Natural killer cell (primary cell): ENCODE measurements around the gene DHX36. TPM values are rescaled to one million over a fixed set of nuclear protein-coding genes. Genes with fewer than 3 reads are reported as not detected.

Source experiments
- ATAC-seq, 3 donors: fragments of 150-1000 bp in 2 of 3; fragments of 200-7000 bp in 1 of 3; cut with Tn5 transposase; 1 replicate in 1 of 3; 2 replicates in 2 of 3; pipeline ENCODE4 v1.10.0; 2021; ENCODE audit warnings: mild to moderate bottlenecking in 2 of 3, moderate library complexity in 2 of 3
- DNase-seq, 2 donors: peaks; one replicate each; pipeline versions ENCODE4 v3.0.0 to v3.0.0-alpha.2; 2013 to 2021; ENCODE audit warnings: mixed read lengths in 1 of 2
- H3K27ac ChIP-seq: one replicate; pipeline ENCODE4 v1.5.1; 2013; ENCODE audit warnings: mild to moderate bottlenecking, low read length
- H3K27me3 ChIP-seq: one replicate; pipeline ENCODE4 v1.6.1; 2013; ENCODE audit warnings: low read length; ENCODE audit not compliant: control insufficient read depth, insufficient read depth
- H3K36me3 ChIP-seq: one replicate; pipeline ENCODE4 v1.6.1; 2013; ENCODE audit warnings: low read length; ENCODE audit not compliant: control insufficient read depth, insufficient read depth
- H3K4me1 ChIP-seq: one replicate; pipeline ENCODE4 v1.6.1; 2013; ENCODE audit warnings: low read length; ENCODE audit not compliant: control insufficient read depth, insufficient read depth
- H3K4me3 ChIP-seq: one replicate; pipeline ENCODE4 v1.5.1; 2013; ENCODE audit warnings: low read length
- H3K9me3 ChIP-seq: one replicate; pipeline ENCODE4 v1.6.1; 2013; ENCODE audit warnings: low read length; ENCODE audit not compliant: control insufficient read depth, insufficient read depth
- H3K27ac Mint-ChIP-seq, 2 donors: one replicate each; pipeline ENCODE4 v1.8.0; 2022; ENCODE audit warnings: mild to moderate bottlenecking in 2 of 2, mixed read lengths in 2 of 2, moderate library complexity in 1 of 2
- H3K27me3 Mint-ChIP-seq, 2 donors: one replicate each; pipeline ENCODE4 v1.8.0; 2022; ENCODE audit warnings: low read depth in 2 of 2, mixed read lengths in 2 of 2
- H3K36me3 Mint-ChIP-seq: one replicate; pipeline ENCODE4 v1.8.0; 2022; ENCODE audit warnings: mixed read lengths
- H3K4me1 Mint-ChIP-seq, 2 donors: one replicate each; pipeline ENCODE4 v1.8.0; 2022; ENCODE audit warnings: mixed read lengths in 2 of 2
- H3K4me3 Mint-ChIP-seq: one replicate; pipeline ENCODE4 v1.8.0; 2022; ENCODE audit warnings: mild to moderate bottlenecking, moderate library complexity, mixed read lengths
- H3K9me3 Mint-ChIP-seq, 2 donors: one replicate each; pipeline ENCODE4 v1.8.0; 2022; ENCODE audit warnings: mixed read lengths in 2 of 2
- CTCF ChIP-seq: fragments of 200-600 bp; IDR thresholded peaks from one replicate; pipeline ENCODE4 v1.8.0; 2022; ENCODE audit warnings: antibody characterized with exemption
- WGBS: methylation state at CpG from one replicate; pipeline ENCODE4 v1.1.7; 2013; ENCODE audit warnings: missing lambda C conversion rate; ENCODE audit not compliant: insufficient coverage; 5-methylcytosine and 5-hydroxymethylcytosine counted together
- intact Hi-C: fragments of 100-400 bp; cut with micrococcal nuclease; formaldehyde crosslinking; loops from one replicate; pipeline ENCODE4 v1.14.2; 2022
- total RNA-seq, 4 donors: library from RNA; stranded (reverse); fragments of 120-200 nt in 1 of 4; gene quantifications; one replicate each; pipeline versions ENCODE4 v1.2.3 to v1.2.4, GENCODE V29; 2013 to 2022

Gene DHX36
- total RNA-seq, 3 donors from 2014 or later (not counting 1 experiment from before 2014, with no cell fraction given), result 97.3 to 111 (median 102) TPM

GRCh38 chr3:154273381-154273780 lies 50.9 kb downstream of the DHX36 start:
- H3K27me3 Mint-ChIP-seq, result no peaks in the 10 kb centered on the region
- no peaks in the 10 kb centered on the region for H3K4me1 ChIP-seq
- no peaks in the 10 kb centered on the region for H3K9me3 Mint-ChIP-seq
- 97% methylated on average over 2 of the region's 2 CpGs for WGBS
- H3K27ac ChIP-seq, result no peak overlapping the region
- intact Hi-C loops, result no loop called here
- peaks cover 25% of the 10 kb centered on the region for H3K36me3 Mint-ChIP-seq
- ATAC-seq, result no peak
- H3K27ac Mint-ChIP-seq, result no peak overlapping the region
- H3K4me1 Mint-ChIP-seq, result peaks cover 5 to 10% of the 10 kb centered on the region in 2 donors
- H3K36me3 ChIP-seq, result peaks cover 65% of the 10 kb centered on the region
- TF ChIP-seq CTCF, result no peak
- H3K4me3 ChIP-seq, result no peak overlapping the region
- no peaks in the 10 kb centered on the region for H3K27me3 ChIP-seq
- H3K4me3 Mint-ChIP-seq, result no peak overlapping the region
- no peak for DNase-seq
- H3K9me3 ChIP-seq, result no peaks in the 10 kb centered on the region

- Histone ChIP-seq H3K4me1 (no peaks in the 10 kb centered on the region), H3K36me3 (peaks cover 73% of the 10 kb centered on the region), H3K4me3 (no peak overlapping the region), H3K27ac (no peak overlapping the region), H3K27me3 (no peaks in the 10 kb centered on the region), H3K9me3 (no peaks in the 10 kb centered on the region)
- H3K36me3 Mint-ChIP-seq, result peaks cover 33% of the 10 kb centered on the region
- H3K9me3 Mint-ChIP-seq, result no peaks in the 10 kb centered on the region
- H3K4me1 Mint-ChIP-seq, result peaks cover 10 to 14% of the 10 kb centered on the region in 2 donors
- no peak for TF ChIP-seq CTCF
- ATAC-seq (no peak), DNase-seq (no peak)
- H3K27ac Mint-ChIP-seq, result no peak overlapping the region
- intact Hi-C loops, result loop anchor here (5.0 kb wide), 1 partner anchor 1212 kb away; no protein-coding TSS in a partner anchor
- 95% methylated on average over 8 of the region's 8 CpGs for WGBS
- H3K27me3 Mint-ChIP-seq, result no peaks in the 10 kb centered on the region
- no peak overlapping the region for H3K4me3 Mint-ChIP-seq
These were observed 69.8 kb downstream of the DHX36 start for GRCh38 chr3:154254527-154254926.

GRCh38 chr3:154252759-154253638 lies 71.3 kb downstream of the DHX36 start:
- no peaks in the 10 kb centered on the region for H3K27me3 ChIP-seq
- H3K4me1 ChIP-seq, result no peaks in the 10 kb centered on the region
- WGBS, result 30% methylated on average over 10 of the region's 11 CpGs
- peak; percentile 56 to 69 for DNase-seq
- Mint-ChIP-seq H3K4me3 (no peak overlapping the region), H3K9me3 (no peaks in the 10 kb centered on the region), H3K27me3 (no peaks in the 10 kb centered on the region), H3K36me3 (peaks cover 29% of the 10 kb centered on the region), H3K27ac (peak overlapping the region in 1 of 2 donors; percentile 78), H3K4me1 (peaks cover 9 to 10% of the 10 kb centered on the region in 2 donors)
- H3K4me3 ChIP-seq, result no peak overlapping the region
- H3K36me3 ChIP-seq, result peaks cover 65% of the 10 kb centered on the region
- peak; percentile 73 for TF ChIP-seq CTCF
- intact Hi-C loops, result loop anchor here (2.0 to 5.0 kb wide), 2 partner anchors 1090 to 1211 kb away; partner anchors contain the start of gene RAP2B
- ATAC-seq, result peak; percentile 72 to 82 (median 79)
- H3K9me3 ChIP-seq, result no peaks in the 10 kb centered on the region
- H3K27ac ChIP-seq, result no peak overlapping the region
